K562 (cell line): ENCODE data around the gene TAS1R3. TPM values are rescaled to one million over a fixed set of nuclear protein-coding genes. Genes with fewer than 3 reads are reported as not detected.

Experiments
- EGR1 ChIP-seq: fragments of 450-650 bp; conservative IDR thresholded peaks from 2 replicates; pipeline ENCODE4 v1.6.1; 2017; ENCODE audit warnings: mild to moderate bottlenecking
- ELF1 ChIP-seq: fragments of 200-800 bp; sonication (Bioruptor generic); IDR thresholded peaks from 2 replicates; pipeline ENCODE4 v1.6.1; 2016; ENCODE audit warnings: missing genetic modification characterization, missing compliant biosample characterization
- FIP1L1 ChIP-seq: fragments of 200-400 bp; formaldehyde crosslinking; IDR thresholded peaks from 2 replicates; pipeline ENCODE4 v1.6.1; 2018; ENCODE audit warnings: mild to moderate bottlenecking, low read depth, low read length; ENCODE audit not compliant: poor library complexity, severe bottlenecking
- FOXP1 ChIP-seq: sonication (generic); formaldehyde crosslinking; IDR thresholded peaks from 2 replicates; pipeline ENCODE4 v1.8.0; 2022; ENCODE audit warnings: mild to moderate bottlenecking, missing genetic modification reagents
- IRF2 ChIP-seq: sonication (generic); formaldehyde crosslinking; IDR thresholded peaks from 2 replicates; pipeline ENCODE4 v1.8.1; 2022; ENCODE audit warnings: mild to moderate bottlenecking, missing genetic modification reagents
- KDM1A ChIP-seq, 2 experiments: fragments of 450-650 bp; IDR thresholded peaks; 2 replicates each; pipeline ENCODE4 v1.6.1; 2016; ENCODE audit warnings: mild to moderate bottlenecking in 2 of 2
- NR2C2 ChIP-seq, 2 experiments: fragments of 200-800 bp in 1 of 2; sonication (Bioruptor generic) in 1 of 2; sonication (generic) in 1 of 2; formaldehyde crosslinking in 1 of 2; IDR thresholded peaks; 2 replicates each; pipeline versions ENCODE4 v1.6.1 to v1.8.0; 2016 to 2022; ENCODE audit warnings: mild to moderate bottlenecking in 1 of 2, missing compliant biosample characterization in 1 of 2, missing genetic modification characterization in 1 of 2, missing genetic modification reagents in 1 of 2
- SUPT5H ChIP-seq: fragments of 450-650 bp; IDR thresholded peaks from 2 replicates; pipeline ENCODE4 v1.6.1; 2016
- TARDBP ChIP-seq: fragments of 450-650 bp; IDR thresholded peaks from 2 replicates; pipeline ENCODE4 v1.6.1; 2016
- polyA plus RNA-seq, 8 experiments: library from polyadenylated mRNA; depleted of rRNA in 4 of 8; stranded (reverse) in 5 of 8; unstranded in 3 of 8; fragments of >200 nt; fragmentation: Nextera tagmentation in 2 of 8; fragmentation: Illumina TruSeq in 1 of 8; extraction: Ambion mirVana in 2 of 8; extraction: Trizol in 1 of 8; gene quantifications; 2 replicates each; pipeline versions ENCODE4 v1.2.1 to v1.2.3, GENCODE V29; 2011 to 2014; ENCODE audit warnings: inconsistent platforms in 1 of 8, missing spikeins in 1 of 8
- total RNA-seq, 7 experiments: library from RNA; depleted of rRNA in 6 of 7; stranded (reverse); fragments of >200 nt in 6 of 7; fragmentation: Illumina TruSeq in 2 of 7; extraction: Trizol in 2 of 7; gene quantifications; 2 replicates each; pipeline versions ENCODE4 v1.2.1 to v1.2.3, GENCODE V29; 2011 to 2021; ENCODE audit warnings: low replicate concordance in 1 of 7
- TF ChIP-seq, protein P1 (sequence below): sonication (generic); formaldehyde crosslinking; IDR thresholded peaks from 2 replicates; pipeline ENCODE4 v1.8.0; 2022; ENCODE audit warnings: mild to moderate bottlenecking, low read depth, missing genetic modification reagents
- TF ChIP-seq, protein P2 (sequence below): sonication (generic); formaldehyde crosslinking; IDR thresholded peaks from 2 replicates; pipeline ENCODE4 v1.8.1; 2022; ENCODE audit warnings: missing genetic modification reagents
- TF ChIP-seq, protein P3 (sequence below): sonication (generic); formaldehyde crosslinking; IDR thresholded peaks from 2 replicates; pipeline ENCODE4 v1.9.0; 2022; ENCODE audit warnings: mild to moderate bottlenecking, missing genetic modification reagents

TAS1R3 gene
- total and polyA plus RNA-seq, 9 of the 15 experiments (the other 6 are each of a cell fraction or from before 2014, with no cell fraction given): 0.07 to 0.13 TPM; not detected in 7

DNA sequence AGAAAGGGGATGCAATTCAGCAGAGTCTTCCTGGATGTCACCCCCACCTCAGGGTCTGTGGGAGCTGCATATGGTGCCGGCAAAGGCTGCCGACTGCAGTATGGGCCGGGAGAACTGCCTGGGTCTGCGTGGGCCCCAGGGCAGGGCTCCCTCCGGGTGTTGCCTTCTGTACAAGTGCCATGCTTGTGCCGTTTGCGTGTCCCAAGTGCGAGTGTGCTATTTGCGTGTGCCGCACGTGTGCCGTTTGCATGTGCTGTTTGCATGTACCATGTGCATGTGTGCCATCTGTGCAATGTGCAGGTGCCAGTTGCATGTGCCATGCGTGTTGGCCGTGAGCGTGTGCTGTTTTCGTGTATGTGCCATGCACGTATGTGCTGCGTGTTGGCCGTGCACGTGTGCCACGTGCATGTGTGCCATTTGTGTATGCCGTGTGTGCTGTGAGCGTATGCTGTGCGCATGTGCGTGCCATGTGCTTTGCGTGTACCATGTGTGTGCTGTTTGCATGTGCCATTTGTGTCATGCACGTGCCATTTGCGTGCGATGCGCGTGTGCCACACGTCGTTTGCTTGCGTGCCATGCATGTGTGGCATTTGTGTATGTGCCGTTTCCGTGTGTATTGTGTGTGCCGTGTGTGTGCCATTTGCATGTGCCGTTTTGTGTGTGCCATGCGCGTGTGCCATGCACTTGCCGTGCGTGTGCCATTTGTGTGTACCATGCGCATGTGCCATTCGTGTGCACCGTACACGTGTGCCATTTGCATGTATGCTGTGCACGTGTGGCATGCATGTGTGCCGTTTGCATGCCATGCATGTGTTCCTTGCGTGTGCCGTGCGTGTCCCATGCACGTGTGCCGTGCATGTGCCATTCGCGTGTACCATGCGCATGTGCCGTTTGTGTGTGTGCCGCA lies 1.5 kb upstream of the TAS1R3 start (continued):
- TF ChIP-seq EGR1 (no peak), NR2C2 (CRISPR knock-in tag; IDR thresholded peaks at IDR 0.05) (0 out of 2 replicates have a peak, but pooled peaks have one; percentile 68), NR2C2 (tag; IDR thresholded peaks at IDR 0.05) (no peak), FIP1L1 (no peak), KDM1A (IDR thresholded peaks at IDR 0.05) (peak in 1 of 2 experiments; percentile 59; a peak in 1 of 4 replicates), SUPT5H (peak; percentile 65), TARDBP (peak; percentile 91), IRF2 (CRISPR knock-in tag) (0 out of 2 replicates have a peak, but pooled peaks have one; percentile 17), FOXP1 (CRISPR knock-in tag) (0 out of 2 replicates have a peak, but pooled peaks have one; percentile 42), ELF1 (no peak)
- TF ChIP-seq, protein P1, sequence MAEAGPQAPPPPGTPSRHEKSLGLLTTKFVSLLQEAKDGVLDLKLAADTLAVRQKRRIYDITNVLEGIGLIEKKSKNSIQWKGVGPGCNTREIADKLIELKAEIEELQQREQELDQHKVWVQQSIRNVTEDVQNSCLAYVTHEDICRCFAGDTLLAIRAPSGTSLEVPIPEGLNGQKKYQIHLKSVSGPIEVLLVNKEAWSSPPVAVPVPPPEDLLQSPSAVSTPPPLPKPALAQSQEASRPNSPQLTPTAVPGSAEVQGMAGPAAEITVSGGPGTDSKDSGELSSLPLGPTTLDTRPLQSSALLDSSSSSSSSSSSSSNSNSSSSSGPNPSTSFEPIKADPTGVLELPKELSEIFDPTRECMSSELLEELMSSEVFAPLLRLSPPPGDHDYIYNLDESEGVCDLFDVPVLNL (CRISPR knock-in tag): 0 out of 2 replicates have a peak, but pooled peaks have one; percentile 9
- TF ChIP-seq, protein P2, sequence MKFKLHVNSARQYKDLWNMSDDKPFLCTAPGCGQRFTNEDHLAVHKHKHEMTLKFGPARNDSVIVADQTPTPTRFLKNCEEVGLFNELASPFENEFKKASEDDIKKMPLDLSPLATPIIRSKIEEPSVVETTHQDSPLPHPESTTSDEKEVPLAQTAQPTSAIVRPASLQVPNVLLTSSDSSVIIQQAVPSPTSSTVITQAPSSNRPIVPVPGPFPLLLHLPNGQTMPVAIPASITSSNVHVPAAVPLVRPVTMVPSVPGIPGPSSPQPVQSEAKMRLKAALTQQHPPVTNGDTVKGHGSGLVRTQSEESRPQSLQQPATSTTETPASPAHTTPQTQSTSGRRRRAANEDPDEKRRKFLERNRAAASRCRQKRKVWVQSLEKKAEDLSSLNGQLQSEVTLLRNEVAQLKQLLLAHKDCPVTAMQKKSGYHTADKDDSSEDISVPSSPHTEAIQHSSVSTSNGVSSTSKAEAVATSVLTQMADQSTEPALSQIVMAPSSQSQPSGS (CRISPR knock-in tag): 0 out of 2 replicates have a peak, but pooled peaks have one; percentile 40
- TF ChIP-seq, protein P3, sequence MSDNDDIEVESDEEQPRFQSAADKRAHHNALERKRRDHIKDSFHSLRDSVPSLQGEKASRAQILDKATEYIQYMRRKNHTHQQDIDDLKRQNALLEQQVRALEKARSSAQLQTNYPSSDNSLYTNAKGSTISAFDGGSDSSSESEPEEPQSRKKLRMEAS (CRISPR knock-in tag): peak; percentile 81
